HG03039 (cell line): ENCODE results near the gene PLA2G2F.

Experiments used
- ATAC-seq: cut with Tn5 transposase; IDR thresholded peaks from one replicate; pipeline ENCODE4 v1.9.1; 2021; ENCODE audit warnings: mild to moderate bottlenecking, moderate library complexity; ENCODE audit not compliant: unreplicated experiment

PLA2G2F gene

GRCh38 chr1:20141001-20141400 is 1.9 kb downstream of the PLA2G2F start:
- no peak for ATAC-seq

DNA sequence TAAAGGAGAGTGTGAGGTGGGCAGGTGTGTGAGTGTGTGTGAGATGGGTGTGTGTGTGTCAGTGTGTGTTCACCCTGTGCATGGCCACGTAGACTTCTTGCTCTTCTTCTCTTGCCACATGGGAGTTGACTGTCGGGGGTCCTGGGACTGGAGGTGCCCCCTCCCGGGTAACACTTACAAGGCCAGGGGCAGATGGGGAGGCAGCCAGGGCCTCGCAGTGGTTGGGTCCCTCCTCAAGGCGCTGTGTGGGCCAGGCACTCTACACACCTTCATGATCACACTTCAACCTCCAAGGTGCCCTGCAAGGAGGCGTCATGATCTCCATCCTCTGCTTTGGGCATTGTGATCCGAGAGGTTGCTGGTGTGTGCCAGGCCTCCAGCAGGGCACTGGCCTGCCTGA is 2.3 kb downstream of the PLA2G2F start:
- no peak for ATAC-seq

- ATAC-seq, result no peak
Measured at GRCh38 chr1:20142001-20142710, 3.0 kb downstream of the PLA2G2F start.

GRCh38 chr1:20143318-20143717 is 4.2 kb downstream of the PLA2G2F start:
- ATAC-seq, result no peak

- ATAC-seq, result no peak
Measured at GRCh38 chr1:20143734-20144565, 4.8 kb downstream of the PLA2G2F start.

- no peak for ATAC-seq
Measured at GRCh38 chr1:20147846-20148570, 8.9 kb downstream of the PLA2G2F start.

GRCh38 chr1:20148571-20149500 is 9.7 kb downstream of the PLA2G2F start:
- no peak for ATAC-seq

GRCh38 chr1:20149601-20150325 is 10.6 kb downstream of the PLA2G2F start:
- ATAC-seq, result no peak

DNA sequence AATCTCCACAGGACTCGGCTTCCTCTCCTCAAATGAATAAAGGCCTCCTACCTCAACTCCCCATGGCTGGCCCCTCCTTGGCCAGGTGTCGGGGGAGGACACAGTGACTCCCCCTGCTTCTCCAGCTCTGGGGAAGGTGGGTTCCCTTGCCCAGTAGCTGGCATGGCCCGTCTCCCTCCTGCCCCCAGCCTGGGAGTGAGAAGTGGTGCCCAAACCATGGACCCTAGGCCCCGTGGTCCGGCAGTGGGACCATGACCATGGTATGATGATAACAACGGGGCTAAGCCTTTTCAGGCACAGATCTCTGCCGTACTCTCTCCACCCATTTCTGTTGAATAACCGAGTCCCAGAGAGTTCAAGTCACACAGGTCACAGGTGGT is 11.2 kb downstream of the PLA2G2F start:
- ATAC-seq, result no peak

GRCh38 chr1:20150969-20151368 is 11.8 kb downstream of the PLA2G2F start:
- no peak for ATAC-seq

DNA sequence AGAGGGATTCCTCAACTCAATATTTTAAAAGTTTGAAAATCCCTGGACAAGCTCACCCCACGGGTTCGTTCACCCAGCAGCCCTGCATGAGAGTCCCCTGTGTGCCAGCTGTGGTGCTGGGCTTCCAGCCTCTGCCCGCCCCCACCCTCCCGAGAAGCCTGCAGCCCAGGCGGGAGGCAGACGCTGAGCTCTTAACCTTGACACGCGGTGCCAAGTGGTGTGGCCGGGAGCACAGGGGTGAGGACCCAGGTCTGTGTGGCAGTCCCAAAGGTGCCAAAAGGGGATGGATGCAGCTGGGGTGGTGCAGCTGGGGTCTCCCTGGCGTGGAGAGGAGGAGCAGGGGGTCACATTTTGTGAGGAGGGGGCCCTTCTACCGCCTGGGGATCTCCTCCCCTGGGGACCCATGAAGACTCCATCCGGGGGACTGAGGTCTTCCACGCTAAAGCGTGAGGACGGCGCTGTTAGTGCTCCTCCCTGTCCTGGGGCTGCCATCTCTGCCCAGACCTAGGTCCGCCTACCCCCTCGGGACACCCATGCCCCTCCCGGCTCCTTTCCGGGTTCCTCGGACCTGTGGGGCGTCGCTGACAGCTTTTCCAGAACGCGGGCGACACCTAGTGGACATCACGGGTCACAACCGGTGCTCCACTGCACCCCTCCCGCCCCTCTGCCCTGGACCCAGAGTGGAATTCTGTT is 12.9 kb downstream of the PLA2G2F start:
- no peak for ATAC-seq

- ATAC-seq, result no peak
Measured at GRCh38 chr1:20152599-20152930, 13.4 kb downstream of the PLA2G2F start.

DNA sequence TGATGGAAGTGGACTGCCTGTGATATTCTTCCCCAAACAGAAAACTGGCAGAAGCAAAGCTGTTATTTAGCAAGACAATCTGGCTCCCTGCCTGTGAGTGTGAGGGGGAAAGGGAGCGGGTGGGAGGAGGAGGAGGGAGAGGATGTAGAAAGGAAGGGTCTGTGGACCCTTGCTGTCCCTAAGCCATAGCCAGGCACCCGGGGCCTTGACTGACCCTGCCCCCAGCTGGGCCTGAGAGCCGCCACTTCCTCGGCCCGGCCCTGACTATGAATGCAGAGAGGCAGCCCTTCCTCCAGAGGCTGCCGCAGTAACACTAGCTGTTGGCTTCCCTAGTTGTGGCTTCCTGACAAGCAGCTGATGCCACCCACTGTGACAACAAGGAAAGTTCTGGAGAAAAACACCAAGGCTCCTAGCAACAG is 13.9 kb downstream of the PLA2G2F start:
- no peak for ATAC-seq

DNA sequence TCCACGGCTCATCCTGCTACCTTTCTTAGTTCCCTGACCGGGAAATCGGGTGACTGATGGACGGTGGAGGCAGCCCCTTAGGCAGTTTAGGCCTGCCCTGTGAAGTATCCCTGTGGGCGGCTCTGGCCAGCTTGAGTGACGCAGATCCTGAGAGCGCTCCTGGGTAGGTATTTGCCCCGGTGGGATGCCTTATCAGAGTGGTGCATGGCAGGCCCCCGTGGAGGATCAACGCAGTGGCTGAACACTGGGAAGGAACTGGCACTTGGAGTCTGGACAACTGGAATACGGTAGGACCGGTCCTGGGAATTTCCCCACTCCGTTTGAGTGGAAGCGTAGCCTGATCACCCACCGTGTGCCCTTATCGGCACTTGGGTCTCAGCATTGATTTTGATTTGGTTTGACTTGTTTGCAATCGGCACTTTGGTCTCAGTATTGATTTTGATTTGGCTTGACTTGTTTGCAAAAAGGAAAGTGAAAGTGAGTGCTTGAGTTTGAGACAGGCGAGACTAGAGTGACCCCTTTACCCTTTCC is 15.2 kb downstream of the PLA2G2F start:
- ATAC-seq, result no peak

DNA sequence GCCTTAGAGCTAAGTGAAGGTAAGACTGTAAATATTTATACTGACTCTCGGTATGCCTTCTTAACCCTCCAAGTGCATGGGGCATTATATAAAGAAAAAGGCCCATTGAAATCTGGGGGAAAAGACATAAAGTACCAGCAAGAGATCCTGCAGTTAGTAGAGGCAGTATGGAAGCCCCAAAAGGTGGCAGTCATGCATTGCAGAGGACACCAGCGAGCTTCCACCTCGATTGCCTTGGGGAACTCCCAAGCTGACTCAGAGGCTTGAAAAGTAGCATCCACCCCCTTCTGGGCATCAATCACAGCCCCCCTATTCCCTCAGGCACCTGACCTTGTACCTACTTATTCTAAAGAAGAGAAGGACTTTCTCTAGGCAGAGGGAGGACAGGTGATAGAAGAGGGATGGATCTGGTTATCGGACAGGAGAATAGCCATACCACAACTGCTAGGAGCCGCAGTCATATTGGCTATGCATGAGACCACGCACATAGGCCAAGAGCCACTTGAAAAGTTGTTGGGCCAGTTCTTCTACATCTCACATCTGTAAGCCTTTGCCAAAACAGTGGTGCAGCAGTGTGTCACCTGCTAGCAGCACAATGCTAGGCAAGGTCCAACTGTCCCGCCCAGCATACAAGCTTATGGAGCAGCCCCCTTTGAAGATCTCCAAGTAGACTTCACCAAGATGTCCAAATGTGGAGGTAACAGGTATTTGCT is 19.4 kb downstream of the PLA2G2F start:
- no peak for ATAC-seq

DNA sequence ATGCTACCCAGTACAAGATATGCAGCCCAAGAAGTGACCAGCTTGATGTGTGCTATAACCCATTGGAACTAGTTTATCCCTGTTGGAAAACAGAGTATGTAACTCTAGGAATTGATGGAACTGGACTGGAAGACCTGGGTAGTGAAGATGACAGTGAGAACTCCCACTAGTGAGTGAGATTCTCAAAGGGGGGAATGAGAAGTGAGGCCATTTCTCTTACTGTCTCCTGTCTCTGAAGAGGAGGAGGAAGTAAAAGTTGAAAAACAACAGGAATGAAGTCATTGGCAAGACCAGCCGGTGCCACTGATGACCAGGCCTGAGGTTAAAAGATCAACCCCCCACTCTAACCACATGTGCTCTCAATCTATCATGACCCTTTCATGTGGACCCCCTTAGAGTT is 20.9 kb downstream of the PLA2G2F start:
- ATAC-seq, result no peak

- no peak for ATAC-seq
Measured at GRCh38 chr1:20164694-20165202, 25.6 kb downstream of the PLA2G2F start.

DNA sequence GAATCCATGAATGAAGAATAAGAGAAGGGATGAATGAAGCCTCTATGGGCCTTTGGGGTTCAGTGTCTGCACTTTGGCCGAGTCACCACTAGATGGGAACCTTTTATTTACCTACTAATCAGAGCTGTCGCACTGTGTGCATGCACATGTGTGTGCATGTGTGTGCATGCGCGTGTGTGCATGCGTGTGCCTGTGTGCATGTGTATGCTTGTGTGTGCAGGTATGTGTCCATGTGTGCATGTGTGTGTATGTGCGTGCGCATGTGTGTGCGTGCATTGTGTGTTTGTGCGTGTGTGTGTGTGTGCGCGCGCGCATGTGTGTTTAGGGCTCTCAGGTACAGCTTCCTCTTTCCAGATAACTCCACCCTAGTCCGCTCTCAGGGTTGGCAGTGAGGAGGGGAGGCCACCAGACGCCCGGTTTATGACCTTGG is 26.4 kb downstream of the PLA2G2F start:
- ATAC-seq, result no peak
